GDM1 (cell line): ENCODE data around the gene BUD31.
"Not testable (repeated sequence)": the region's sequence is repeated elsewhere in the genome, so short reads cannot be mapped to it uniquely, and the experiment has no call there.

Experiments
- DNase-seq: peaks from one replicate; lab custom pipeline; 2025; lab: John Stamatoyannopoulos, UW

The BUD31 gene

GRCh38 chr7:99380823-99381663 is 27.7 kb upstream of the BUD31 start:
- no peak for DNase-seq

- DNase-seq, result no peak
Measured at GRCh38 chr7:99381664-99382075, 27.1 kb upstream of the BUD31 start.

GRCh38 chr7:99383203-99383602 is 25.6 kb upstream of the BUD31 start:
- DNase-seq, result no peak

- DNase-seq, result no peak
Measured at GRCh38 chr7:99383791-99384370, 24.9 kb upstream of the BUD31 start.

GRCh38 chr7:99384523-99384922 is 24.2 kb upstream of the BUD31 start:
- no peak for DNase-seq

GRCh38 chr7:99385564-99385963 is 23.2 kb upstream of the BUD31 start:
- DNase-seq, result no peak

GRCh38 chr7:99386584-99387238 is 22.1 kb upstream of the BUD31 start:
- peak; percentile 52 for DNase-seq

GRCh38 chr7:99387239-99387635 is 21.5 kb upstream of the BUD31 start:
- not testable (repeated sequence) for DNase-seq

GRCh38 chr7:99387912-99388311 is 20.9 kb upstream of the BUD31 start:
- no peak for DNase-seq

GRCh38 chr7:99389772-99390171 is 19.0 kb upstream of the BUD31 start:
- no peak for DNase-seq

- DNase-seq, result no peak
Measured at GRCh38 chr7:99390941-99391602, 17.7 kb upstream of the BUD31 start.

- DNase-seq, result no peak
Measured at GRCh38 chr7:99392046-99392445, 16.7 kb upstream of the BUD31 start.

- DNase-seq, result no peak
Measured at GRCh38 chr7:99392659-99393354, 16.0 kb upstream of the BUD31 start.

- no peak for DNase-seq
Measured at GRCh38 chr7:99393355-99394187, 15.2 kb upstream of the BUD31 start.

- no peak for DNase-seq
Measured at GRCh38 chr7:99394188-99394502, 14.6 kb upstream of the BUD31 start.

- no peak for DNase-seq
Measured at GRCh38 chr7:99395616-99396327, 13.0 kb upstream of the BUD31 start.

- no peak for DNase-seq
Measured at GRCh38 chr7:99396418-99397296, 12.1 kb upstream of the BUD31 start.

GRCh38 chr7:99397297-99397983 is 11.3 kb upstream of the BUD31 start:
- no peak for DNase-seq

- DNase-seq, result no peak
Measured at GRCh38 chr7:99398891-99399445, 9.8 kb upstream of the BUD31 start.
